WTC11 (cell line): ENCODE data around the gene AP3B2. TPM values are rescaled to one million over a fixed set of nuclear protein-coding genes. Genes with fewer than 3 reads are reported as not detected.

Experiments used
- ATAC-seq: fragments of 200-7000 bp; cut with Tn5 transposase; 2 replicates; pipeline ENCODE4 v1.10.0; 2021; ENCODE audit warnings: mild to moderate bottlenecking, moderate library complexity
- CTCF ChIA-PET: fragments of 300-600 bp; sonication (Branson Sonifier 250); formaldehyde crosslinking; loops from one replicate; lab custom pipeline; 2021; ENCODE audit warnings: antibody characterized with exemption; lab: Charles Lee
- POLR2A ChIA-PET: fragments of 350-600 bp; sonication (Branson Sonifier 250); formaldehyde crosslinking; loops from one replicate; lab custom pipeline; 2021; ENCODE audit warnings: antibody characterized with exemption; lab: Charles Lee
- DNase-seq: peaks from one replicate; pipeline ENCODE4 v3.0.0; 2021; ENCODE audit warnings: low spot score
- H3K27ac Mint-ChIP-seq: 2 replicates; pipeline ENCODE4 v1.8.0; 2021; ENCODE audit warnings: mixed read lengths
- H3K27me3 Mint-ChIP-seq: 2 replicates; pipeline ENCODE4 v1.8.0; 2021; ENCODE audit warnings: low read depth, mild to moderate bottlenecking, moderate library complexity, mixed read lengths
- H3K36me3 Mint-ChIP-seq: 2 replicates; pipeline ENCODE4 v1.8.0; 2021; ENCODE audit warnings: mixed read lengths
- H3K4me1 Mint-ChIP-seq: 2 replicates; pipeline ENCODE4 v1.8.0; 2022; ENCODE audit warnings: mixed read lengths
- H3K4me3 Mint-ChIP-seq: 2 replicates; pipeline ENCODE4 v1.8.0; 2021; ENCODE audit warnings: mild to moderate bottlenecking, moderate library complexity, mixed read lengths
- H3K9me3 Mint-ChIP-seq: 2 replicates; pipeline ENCODE4 v1.8.0; 2021; ENCODE audit warnings: mixed read lengths
- AFF4 ChIP-seq: sonication (generic); formaldehyde crosslinking; IDR thresholded peaks from 2 replicates; pipeline ENCODE4 v1.8.1; 2023; ENCODE audit warnings: mild to moderate bottlenecking, missing genetic modification reagents, borderline replicate concordance
- CDX4 ChIP-seq: fragments of 250-450 bp; sonication (Bioruptor Pico); IDR thresholded peaks from 2 replicates; pipeline ENCODE4 v1.9.0; 2021; ENCODE audit warnings: moderate library complexity, mild to moderate bottlenecking, inconsistent platforms, borderline replicate concordance
- CREM ChIP-seq: sonication (generic); formaldehyde crosslinking; IDR thresholded peaks from 2 replicates; pipeline ENCODE4 v1.8.1; 2022; ENCODE audit warnings: mild to moderate bottlenecking, missing genetic modification reagents, moderate library complexity
- ELF4 ChIP-seq: sonication (generic); formaldehyde crosslinking; IDR thresholded peaks from 2 replicates; pipeline ENCODE4 v1.8.1; 2022; ENCODE audit warnings: low read depth, mild to moderate bottlenecking, moderate library complexity, missing genetic modification reagents
- ERG ChIP-seq: fragments of 250-450 bp; sonication (Bioruptor Pico); IDR thresholded peaks from 2 replicates; pipeline ENCODE4 v1.8.0; 2021; ENCODE audit warnings: mild to moderate bottlenecking
- FOXK1 ChIP-seq: sonication (generic); formaldehyde crosslinking; IDR thresholded peaks from 2 replicates; pipeline ENCODE4 v1.8.0; 2022; ENCODE audit warnings: mild to moderate bottlenecking, moderate library complexity, missing genetic modification reagents
- GTF2I ChIP-seq: fragments of 250-450 bp; sonication (Bioruptor Pico); conservative IDR thresholded peaks from 2 replicates; pipeline ENCODE4 v1.4.0; 2021; ENCODE audit warnings: mild to moderate bottlenecking
- HMGA2 ChIP-seq: fragments of 250-450 bp; sonication (Bioruptor Pico); IDR thresholded peaks from 2 replicates; pipeline ENCODE4 v1.4.0; 2021; ENCODE audit warnings: mild to moderate bottlenecking, moderate library complexity
- IRF1 ChIP-seq: sonication (generic); formaldehyde crosslinking; IDR thresholded peaks from 2 replicates; pipeline ENCODE4 v1.8.0; 2023; ENCODE audit warnings: missing genetic modification reagents
- JAZF1 ChIP-seq: fragments of 250-450 bp; sonication (Bioruptor Pico); IDR thresholded peaks from 2 replicates; pipeline ENCODE4 v1.9.0; 2021; ENCODE audit warnings: moderate library complexity, mild to moderate bottlenecking, inconsistent platforms
- MLX ChIP-seq: sonication (generic); formaldehyde crosslinking; IDR thresholded peaks from 2 replicates; pipeline ENCODE4 v1.8.1; 2023; ENCODE audit warnings: mild to moderate bottlenecking, missing genetic modification reagents, moderate library complexity
- MXD4 ChIP-seq: fragments of 250-450 bp; sonication (Bioruptor Pico); IDR thresholded peaks from 2 replicates; pipeline ENCODE4 v1.8.0; 2021; ENCODE audit warnings: mild to moderate bottlenecking, moderate library complexity, borderline replicate concordance
- NFATC4 ChIP-seq: fragments of 250-450 bp; sonication (Bioruptor Pico); IDR thresholded peaks from 2 replicates; pipeline ENCODE4 v1.9.0; 2021; ENCODE audit warnings: mild to moderate bottlenecking
- PREB ChIP-seq: sonication (generic); formaldehyde crosslinking; IDR thresholded peaks from 2 replicates; pipeline ENCODE4 v1.8.1; 2022; ENCODE audit warnings: mild to moderate bottlenecking, missing genetic modification reagents, moderate library complexity, borderline replicate concordance
- PRRX2 ChIP-seq: fragments of 250-450 bp; sonication (Bioruptor Pico); IDR thresholded peaks from 2 replicates; pipeline ENCODE4 v1.8.0; 2021; ENCODE audit warnings: mild to moderate bottlenecking
- SOX15 ChIP-seq: fragments of 250-450 bp; sonication (Bioruptor Pico); IDR thresholded peaks from 2 replicates; pipeline ENCODE4 v1.9.0; 2021; ENCODE audit warnings: mild to moderate bottlenecking
- ZNF219 ChIP-seq: sonication (generic); formaldehyde crosslinking; IDR thresholded peaks from 2 replicates; pipeline ENCODE4 v1.8.0; 2023; ENCODE audit warnings: missing genetic modification reagents, mild to moderate bottlenecking, borderline replicate concordance
- ZNF425 ChIP-seq: fragments of 250-450 bp; sonication (Bioruptor Pico); conservative IDR thresholded peaks from 2 replicates; pipeline ENCODE4 v1.9.0; 2021; ENCODE audit warnings: mild to moderate bottlenecking
- ZSCAN18 ChIP-seq: fragments of 250-450 bp; sonication (Bioruptor Pico); IDR thresholded peaks from 2 replicates; pipeline ENCODE4 v2.1.2; 2022; ENCODE audit warnings: mild to moderate bottlenecking, moderate library complexity
- total RNA-seq: library from RNA; stranded (reverse); gene quantifications from 3 replicates; pipeline ENCODE4 v1.2.3, GENCODE V29; 2021

The AP3B2 gene
- total RNA-seq, 1 experiment from 2014 or later: 17.7 TPM

- Mint-ChIP-seq H3K36me3 (no peaks in the 10 kb centered on the region), H3K4me3 (peak overlapping the region; percentile 96), H3K27ac (peak overlapping the region; percentile 95; the same call in 1 of the 2 replicates), H3K27me3 (peaks cover 19% of the 10 kb centered on the region), H3K9me3 (no peaks in the 10 kb centered on the region), H3K4me1 (peaks cover 16% of the 10 kb centered on the region)
- no peak for ATAC-seq
- CTCF ChIA-PET: interaction anchor here (1.0 to 2.5 kb wide), 8 partner anchors 27 to 330 kb away, joined by 3 to 10 read pairs (median 5); partner anchors contain the start of genes C15orf40 and CPEB1
- no peak for DNase-seq
- POLR2A ChIA-PET: interaction anchor here (1.2 to 2.0 kb wide), 2 partner anchors 28 to 141 kb away, joined by 3 to 7 read pairs; partner anchors contain the start of gene RPS17
- TF ChIP-seq NFATC4 (CRISPR knock-in tag): no peak
- TF ChIP-seq MXD4 (CRISPR knock-in tag): no peak
- TF ChIP-seq GTF2I: no peak
- no peak for TF ChIP-seq ELF4 (CRISPR knock-in tag)
- no peak for TF ChIP-seq ERG
- TF ChIP-seq AFF4 (CRISPR knock-in tag): no peak
- no peak for TF ChIP-seq CDX4 (CRISPR knock-in tag)
Observed at GRCh38 chr15:82681371-82681770, 28.3 kb downstream of the AP3B2 start.

- Mint-ChIP-seq H3K27me3 (peaks cover 19% of the 10 kb centered on the region), H3K4me1 (peaks cover 16% of the 10 kb centered on the region), H3K27ac (peak overlapping the region; percentile 95), H3K4me3 (peak overlapping the region; percentile 96), H3K9me3 (no peaks in the 10 kb centered on the region), H3K36me3 (no peaks in the 10 kb centered on the region)
- CTCF ChIA-PET: interaction anchor here (0.6 to 2.5 kb wide), 10 partner anchors 28 to 331 kb away, joined by 3 to 10 read pairs (median 5); partner anchors contain the start of genes C15orf40 and CPEB1
- POLR2A ChIA-PET: interaction anchor here (0.6 to 2.0 kb wide), 3 partner anchors 29 to 260 kb away, joined by 7 to 8 read pairs (median 7); partner anchors contain the start of gene RPS17
- ATAC-seq (peak; percentile 91), DNase-seq (peak; percentile 88)
- TF ChIP-seq IRF1 (CRISPR knock-in tag) (no peak; the same call in 1 of the 2 replicates), MLX (no peak; the same call in 1 of the 2 replicates), ZNF425 (CRISPR knock-in tag) (no peak), FOXK1 (CRISPR knock-in tag) (peak; percentile 54; the same call in 1 of the 2 replicates), HMGA2 (CRISPR knock-in tag) (no peak), ZSCAN18 (no peak), ZNF219 (CRISPR knock-in tag) (no peak), CREM (CRISPR knock-in tag) (0 out of 2 replicates have a peak, but pooled peaks have one; percentile 25), CDX4 (CRISPR knock-in tag) (no peak), PRRX2 (CRISPR knock-in tag) (no peak), JAZF1 (CRISPR knock-in tag) (no peak), SOX15 (CRISPR knock-in tag) (no peak), PREB (CRISPR knock-in tag) (no peak)
Observed at GRCh38 chr15:82680200-82681102, 29.2 kb downstream of the AP3B2 start.
